GM19193 (cell line): ENCODE results near the gene SND1.

ENCODE experiments used
- POLR2A ChIP-seq: IDR thresholded peaks from 4 replicates; pipeline ENCODE4 v1.6.1; 2011; ENCODE audit not compliant: insufficient read depth, insufficient read length; ENCODE audit errors: extremely low read depth

SND1 gene

DNA sequence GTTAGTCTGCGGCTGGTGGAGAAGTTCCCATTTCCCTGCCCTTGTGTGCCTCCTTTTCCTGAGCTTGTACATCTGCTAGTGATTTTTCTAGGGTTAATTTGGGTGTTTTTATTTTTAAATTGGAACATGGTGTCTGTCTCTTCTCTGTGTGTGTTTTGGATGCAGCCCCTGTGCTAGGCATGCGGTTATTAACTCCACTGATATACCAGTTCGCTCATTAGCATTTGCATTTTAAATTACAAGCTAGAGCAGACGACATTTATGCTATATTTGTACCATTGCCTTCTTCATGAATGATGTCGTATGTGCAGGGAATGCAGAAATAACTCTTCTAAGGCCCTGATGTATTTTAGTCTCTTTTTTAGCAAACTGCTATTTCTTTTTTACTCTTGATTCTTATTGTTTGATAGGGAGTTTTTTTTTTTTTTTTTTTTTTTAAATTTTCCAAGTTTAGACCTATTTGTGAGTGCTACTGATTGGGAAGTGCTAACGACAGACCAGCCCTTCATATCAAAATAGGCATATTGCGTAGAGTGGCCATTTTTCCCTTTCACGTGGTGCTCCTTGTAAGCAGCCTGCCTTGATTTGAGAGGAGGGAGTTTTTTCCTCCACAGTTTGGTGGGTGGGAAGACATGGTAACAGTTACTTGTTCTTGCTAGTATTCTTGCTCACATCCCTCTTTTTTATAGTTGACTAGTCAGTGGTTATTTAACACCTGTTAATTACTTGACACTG, 289.6 kb downstream of the SND1 start:
- no peak for TF ChIP-seq POLR2A

DNA sequence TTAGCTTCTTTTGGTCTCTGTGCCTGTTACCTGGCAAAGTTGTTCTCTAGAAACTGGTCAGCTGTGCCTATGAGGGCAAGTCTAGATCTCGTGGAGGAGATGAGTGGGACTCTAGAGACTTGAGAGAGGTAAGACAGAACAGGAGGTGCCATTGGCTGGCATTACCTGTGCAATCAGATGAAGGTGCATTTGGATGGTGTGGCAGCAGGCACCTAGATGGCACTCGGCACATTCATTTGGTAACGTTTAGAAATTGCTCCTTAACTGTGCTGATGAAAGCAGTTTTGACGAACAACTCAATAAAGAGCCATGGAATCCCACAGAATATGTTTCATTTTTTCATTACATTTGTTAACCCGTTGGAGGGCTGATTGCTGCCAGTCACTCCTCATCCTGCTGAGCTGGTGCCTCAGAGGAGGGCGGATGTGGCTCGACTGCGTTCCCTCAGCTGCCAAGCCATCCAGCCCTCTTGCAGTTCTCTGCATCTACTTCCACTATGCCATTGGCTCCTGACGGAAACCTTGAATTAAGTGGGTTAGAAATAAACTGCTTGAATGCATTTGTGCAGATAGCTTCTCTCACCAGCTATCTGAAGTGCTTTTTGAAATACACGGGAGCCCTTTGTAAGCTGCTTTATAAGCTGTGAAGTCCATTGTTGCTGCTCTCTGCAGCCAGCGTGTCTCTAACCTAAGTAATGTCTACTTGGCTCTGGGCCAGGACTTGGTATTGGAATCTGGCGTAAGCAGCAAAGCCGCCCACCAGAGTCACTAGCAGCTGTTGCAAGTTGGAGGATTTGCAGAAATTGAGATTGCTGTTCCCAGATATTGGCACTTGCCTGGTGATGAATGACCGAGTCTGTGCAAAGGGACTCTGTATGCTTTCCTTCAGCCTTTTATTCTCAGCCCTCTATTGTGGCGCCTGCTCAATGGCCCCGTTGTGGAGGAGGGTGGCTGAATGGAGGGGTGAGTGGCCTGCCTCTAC, 291.8 kb downstream of the SND1 start:
- no peak for TF ChIP-seq POLR2A

DNA sequence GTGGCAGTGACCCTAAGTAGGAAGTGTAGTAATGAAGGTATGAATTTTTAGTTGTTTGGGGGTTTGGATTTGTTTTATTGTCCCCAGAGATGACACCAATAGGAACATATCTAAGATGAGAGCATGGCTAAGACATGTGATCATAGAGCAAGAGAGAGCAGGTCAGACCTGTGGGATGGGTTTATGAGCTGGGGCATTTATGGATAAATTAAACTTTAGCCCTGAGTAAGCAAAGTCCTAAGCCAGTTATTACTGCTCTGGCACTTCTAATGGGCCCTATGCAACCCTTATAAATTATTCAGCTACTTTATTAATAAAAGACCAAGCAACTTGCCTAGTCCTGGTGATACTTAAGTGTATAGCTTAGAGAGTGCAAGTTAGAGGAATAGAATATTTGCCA, 294.1 kb downstream of the SND1 start:
- TF ChIP-seq POLR2A, result no peak

DNA sequence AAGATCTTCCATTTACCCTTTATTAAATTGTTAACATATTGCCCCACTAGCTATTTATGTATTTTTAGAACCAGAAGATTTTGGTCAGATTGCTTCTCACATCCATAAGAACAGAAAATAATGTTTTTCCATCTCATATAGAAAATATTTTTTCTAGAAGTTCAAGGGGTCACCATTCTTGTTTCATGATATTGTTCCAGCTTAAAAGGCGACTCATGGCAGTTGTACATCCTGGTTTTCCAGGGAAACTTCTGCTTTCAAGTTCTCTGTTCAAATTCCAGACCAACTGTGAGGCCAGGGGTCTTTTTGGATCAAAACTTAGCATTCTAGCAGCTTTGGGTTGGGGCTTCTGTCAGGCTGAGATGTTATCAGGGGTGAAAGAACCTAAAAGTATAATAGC, 294.9 kb downstream of the SND1 start:
- TF ChIP-seq POLR2A, result no peak

DNA sequence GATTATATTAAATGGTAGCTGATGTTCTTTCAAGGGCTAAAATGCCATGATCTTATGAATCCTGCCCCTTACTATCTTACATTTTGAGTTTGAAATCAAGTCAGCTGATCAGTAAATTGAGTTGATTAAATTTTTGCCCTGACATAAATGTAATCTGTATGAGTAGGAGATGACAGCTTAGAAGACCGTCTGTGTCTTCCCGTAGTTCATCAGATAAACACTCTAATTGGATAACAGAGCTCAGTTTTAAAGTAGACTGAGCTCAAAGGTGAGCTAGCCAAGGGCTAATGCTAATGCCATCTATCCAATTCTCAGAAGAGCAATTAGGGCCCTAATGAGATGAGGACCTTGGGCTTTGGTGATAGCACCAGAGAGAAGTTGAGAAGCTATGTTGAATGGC, 296.3 kb downstream of the SND1 start:
- no peak for TF ChIP-seq POLR2A

DNA sequence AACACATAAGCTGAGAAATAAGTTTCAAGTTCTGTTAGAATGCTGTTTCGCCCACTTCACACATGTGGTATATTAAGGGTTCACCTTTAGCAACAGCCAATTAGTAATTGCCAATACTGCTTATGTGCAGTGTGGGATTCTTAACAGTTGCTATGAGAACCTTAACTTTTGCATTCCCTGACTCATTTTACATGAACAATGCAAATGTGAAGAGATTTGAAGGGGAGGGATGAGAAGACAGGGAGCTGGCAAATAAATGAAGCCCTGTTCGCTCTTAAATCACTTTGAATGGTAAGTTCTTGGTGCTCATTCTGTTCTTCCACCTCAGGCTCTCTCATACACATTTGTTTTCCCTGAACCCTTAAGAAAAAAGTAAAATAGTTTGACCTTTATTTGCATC, 296.9 kb downstream of the SND1 start:
- TF ChIP-seq POLR2A, result no peak

DNA sequence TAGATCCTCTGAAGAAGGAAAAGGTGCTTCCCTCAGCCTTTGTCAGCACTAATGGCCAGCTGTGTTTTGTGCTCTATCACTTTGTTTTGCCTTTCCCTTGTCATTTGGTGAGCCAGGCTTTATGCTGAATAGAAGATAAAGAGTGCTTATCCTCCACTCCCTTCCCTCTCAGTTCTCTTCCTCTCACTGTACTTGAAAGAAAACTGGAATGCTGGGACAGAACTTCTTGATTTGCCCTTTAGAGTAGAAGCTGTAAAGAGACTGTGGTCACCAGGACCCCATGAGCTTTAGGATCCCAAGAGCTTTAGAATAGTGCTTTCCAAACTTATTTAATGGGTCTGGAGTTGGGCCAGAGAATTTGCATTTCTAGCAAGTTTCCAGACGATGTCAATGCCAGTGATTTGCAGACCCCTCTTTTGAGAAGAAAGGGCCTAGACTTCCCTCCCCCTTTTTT, 297.8 kb downstream of the SND1 start:
- TF ChIP-seq POLR2A, result no peak

DNA sequence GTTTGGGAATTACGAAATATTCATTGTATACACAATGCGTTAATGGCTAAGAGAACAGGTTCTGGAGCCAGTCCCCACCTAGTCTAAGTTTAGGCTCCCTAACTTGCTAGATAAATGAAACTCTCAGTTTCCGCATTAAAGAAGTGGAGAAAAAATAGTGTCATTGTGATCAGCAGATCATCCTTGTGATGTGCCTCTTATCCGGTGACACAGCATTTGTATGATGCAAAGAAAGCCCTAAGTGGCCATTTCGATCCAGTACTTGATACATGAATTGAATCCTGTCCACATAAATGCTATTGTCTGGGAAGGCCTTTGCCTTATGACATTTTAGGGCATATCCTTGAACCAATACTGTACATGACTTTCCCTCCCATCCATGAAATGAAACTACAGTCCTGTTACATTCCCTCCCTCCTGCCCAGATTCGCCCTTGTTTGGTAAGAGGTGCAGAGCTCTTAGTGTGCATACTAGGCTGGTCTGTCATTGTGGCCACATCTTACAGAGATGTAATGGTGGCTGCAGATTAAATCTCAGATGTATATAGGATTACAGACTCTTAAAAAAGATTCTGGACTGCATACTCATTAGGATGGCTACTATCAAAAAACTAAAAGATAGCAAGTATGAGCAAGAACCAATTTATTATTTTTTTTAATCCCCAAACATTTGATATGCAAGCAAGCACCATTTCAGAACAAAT, 298.4 kb downstream of the SND1 start:
- TF ChIP-seq POLR2A, result no peak

DNA sequence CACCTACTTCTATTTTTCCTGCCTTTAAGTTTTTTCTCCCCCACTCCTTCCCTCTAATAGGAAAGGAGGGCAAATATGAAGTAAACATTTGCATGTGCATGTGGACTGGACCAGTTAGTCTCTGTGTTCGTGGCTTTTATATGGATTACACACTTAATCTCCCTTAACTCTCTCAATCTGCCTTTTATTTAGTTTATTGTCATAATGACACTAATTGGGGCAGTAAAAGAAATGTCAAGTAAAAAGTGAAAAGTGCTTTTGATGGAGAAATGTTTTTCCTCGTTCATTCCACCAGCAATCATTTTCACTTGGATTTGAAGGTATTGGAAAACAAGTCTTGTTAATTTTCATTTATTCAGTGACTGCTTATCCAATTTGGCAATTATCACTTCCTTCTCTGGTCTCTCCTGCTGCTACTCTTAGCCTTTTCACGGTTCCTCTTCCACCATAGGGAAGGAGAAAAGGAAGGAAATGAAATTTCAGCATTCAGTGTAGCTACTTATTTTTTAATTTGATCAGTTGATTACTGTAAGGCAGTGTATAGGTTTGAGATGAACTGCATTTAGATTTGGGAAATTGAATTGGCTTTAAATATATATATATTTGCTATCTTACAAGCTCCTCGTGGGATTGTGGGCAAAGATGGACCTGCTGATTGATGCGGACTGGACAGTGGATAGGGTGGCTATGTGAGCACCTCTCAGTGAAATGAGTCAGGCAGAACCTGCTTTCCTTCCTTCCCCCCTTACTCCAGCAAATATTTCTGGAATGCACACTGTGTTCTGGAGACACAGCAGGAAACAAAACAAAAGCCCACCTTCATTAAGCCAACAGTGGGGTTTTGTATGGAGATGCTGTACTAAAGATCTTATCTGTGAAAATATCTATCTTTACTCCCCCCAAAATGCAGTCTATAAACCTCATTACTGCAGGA, 301.7 kb downstream of the SND1 start:
- TF ChIP-seq POLR2A, result no peak

DNA sequence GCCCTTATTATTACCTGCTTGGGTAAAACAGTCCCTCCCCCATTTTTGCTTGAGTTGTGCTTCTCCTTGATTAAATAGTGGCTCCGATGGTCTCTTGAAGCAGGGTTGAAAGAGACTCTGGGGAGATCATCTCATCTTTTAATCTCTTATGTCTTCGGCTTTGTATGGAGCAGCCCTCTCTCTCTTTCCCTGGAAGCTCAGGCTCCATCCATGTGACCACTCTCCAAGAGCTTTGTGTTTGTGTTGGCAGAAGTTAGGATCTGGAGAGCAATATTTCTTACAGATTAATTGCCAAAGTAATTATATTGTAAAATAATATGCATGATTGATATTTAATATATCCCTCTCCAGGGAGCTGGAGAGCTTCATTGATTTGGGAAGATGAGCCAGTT, 302.4 kb downstream of the SND1 start:
- no peak for TF ChIP-seq POLR2A

DNA sequence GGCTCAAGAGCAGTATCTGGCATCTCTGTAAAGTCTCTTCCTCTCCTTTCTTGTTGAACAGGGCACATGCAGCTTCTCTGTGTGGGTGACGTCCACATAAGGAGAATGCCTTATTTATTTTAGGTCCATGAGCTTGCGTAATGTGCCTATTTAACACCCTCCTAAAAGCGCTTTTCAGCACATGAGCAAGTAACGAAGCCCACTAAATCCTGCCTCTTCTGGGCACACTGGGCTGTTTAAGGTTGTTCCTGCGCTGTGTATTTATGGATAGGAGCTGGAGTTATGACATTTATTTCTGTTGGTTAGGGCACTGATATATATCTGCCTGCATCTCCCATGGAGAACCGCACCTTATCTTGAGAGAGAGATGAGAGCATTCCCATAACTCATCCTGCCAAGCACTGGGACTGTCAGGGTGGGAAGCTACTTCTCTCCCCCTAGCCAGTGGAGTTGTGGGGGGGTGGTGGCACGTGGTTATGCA, 303.1 kb downstream of the SND1 start:
- no peak for TF ChIP-seq POLR2A

DNA sequence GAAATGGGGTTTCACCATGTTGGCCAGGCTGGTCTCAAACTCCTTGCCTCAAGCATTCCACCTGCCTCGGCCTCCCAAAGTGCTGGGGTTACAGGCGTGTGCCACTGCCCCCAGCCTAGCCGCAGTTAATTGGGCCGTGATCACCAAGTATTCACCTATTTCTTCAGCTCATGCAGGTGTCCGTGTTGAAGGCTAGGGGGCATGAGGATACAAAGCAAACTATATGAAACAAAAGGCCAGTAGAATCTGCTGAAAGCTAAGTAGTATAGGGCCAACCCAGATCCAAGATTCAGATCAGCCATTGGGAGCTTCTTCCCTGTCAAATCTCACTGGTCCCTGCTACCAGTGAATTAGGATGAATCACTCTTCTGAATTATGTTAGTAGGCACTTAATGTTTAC, 305.9 kb downstream of the SND1 start:
- no peak for TF ChIP-seq POLR2A

DNA sequence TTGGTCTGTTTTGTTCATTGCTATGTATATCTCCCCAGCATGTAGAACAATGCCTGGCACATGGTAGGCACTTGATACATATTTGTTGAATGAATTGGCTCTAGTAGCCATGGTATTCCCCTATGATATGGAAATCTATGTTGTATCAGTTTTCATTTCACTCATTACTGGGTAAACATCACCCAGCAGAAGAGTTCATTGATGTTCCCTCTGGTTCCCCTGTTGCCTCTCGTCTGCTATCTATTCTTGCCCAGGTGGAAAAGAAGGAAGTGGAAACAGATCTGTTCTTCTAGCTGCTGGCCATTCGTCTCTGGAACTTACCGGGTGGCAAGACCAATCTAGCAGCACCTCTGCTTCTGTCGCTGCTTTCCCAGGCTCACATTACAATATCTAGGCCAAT, 307.8 kb downstream of the SND1 start:
- no peak for TF ChIP-seq POLR2A

DNA sequence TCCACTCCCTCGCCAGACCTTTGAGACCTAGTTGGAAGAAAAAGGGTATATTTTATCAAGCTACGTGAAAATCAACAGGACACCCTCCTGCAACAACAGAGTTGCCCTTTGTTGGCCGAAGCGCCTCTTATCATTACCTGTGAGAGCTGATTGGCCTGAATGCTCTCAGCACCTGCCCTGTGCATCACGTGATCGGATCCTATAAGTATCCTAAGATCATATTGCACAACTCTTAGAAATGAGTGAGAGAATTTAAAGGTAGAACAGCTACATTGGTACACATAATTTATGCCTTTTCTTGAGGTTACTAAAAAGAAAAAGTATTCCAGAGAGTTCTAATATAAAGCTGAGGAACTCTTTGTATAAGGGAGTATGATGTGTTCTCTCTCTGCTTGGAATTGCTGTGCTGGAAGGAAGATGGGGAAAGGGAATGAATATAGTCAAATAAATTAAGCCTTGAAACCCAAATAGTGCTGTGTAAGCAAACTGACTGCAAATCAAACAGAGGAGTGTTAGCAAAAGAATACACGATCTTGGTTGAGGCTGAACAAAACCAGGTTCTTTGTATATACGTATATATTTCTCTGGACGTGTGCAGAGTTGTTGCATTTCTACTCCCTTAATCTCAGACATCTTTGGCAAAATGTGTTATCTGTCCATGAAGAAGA, 309.9 kb downstream of the SND1 start:
- TF ChIP-seq POLR2A, result no peak
